ENCODE data around the gene CPNE2. TPM values are rescaled to one million over a fixed set of nuclear protein-coding genes. Genes with fewer than 3 reads are reported as not detected.

The CPNE2 gene
- total RNA-seq, 4 donors from 2014 or later, result 12.2 to 21.4 (median 17.8) TPM

DNA sequence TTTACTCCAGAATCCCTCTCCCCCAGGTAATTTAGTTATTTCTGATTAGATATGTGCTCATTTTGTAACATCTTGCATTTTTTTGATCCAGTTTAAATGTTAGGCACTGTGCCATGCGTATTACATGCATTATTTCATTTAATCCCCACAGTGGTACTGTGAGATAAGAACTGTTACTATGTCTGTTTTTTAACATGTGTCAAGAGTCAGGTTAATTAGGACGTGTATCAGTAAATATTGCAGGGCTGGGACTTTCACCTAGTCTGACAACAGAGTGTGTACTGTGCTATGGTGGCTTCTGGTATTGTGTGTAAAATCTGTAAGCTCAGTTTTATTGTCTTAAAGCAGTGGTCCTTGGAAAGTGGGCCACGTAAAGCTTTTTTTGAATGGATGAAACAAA is 104.4 kb downstream of the CPNE2 start:
- no peak for TF ChIP-seq POLR2A (IDR thresholded peaks at IDR 0.05)
- TF ChIP-seq, protein P1, sequence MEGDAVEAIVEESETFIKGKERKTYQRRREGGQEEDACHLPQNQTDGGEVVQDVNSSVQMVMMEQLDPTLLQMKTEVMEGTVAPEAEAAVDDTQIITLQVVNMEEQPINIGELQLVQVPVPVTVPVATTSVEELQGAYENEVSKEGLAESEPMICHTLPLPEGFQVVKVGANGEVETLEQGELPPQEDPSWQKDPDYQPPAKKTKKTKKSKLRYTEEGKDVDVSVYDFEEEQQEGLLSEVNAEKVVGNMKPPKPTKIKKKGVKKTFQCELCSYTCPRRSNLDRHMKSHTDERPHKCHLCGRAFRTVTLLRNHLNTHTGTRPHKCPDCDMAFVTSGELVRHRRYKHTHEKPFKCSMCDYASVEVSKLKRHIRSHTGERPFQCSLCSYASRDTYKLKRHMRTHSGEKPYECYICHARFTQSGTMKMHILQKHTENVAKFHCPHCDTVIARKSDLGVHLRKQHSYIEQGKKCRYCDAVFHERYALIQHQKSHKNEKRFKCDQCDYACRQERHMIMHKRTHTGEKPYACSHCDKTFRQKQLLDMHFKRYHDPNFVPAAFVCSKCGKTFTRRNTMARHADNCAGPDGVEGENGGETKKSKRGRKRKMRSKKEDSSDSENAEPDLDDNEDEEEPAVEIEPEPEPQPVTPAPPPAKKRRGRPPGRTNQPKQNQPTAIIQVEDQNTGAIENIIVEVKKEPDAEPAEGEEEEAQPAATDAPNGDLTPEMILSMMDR (IDR thresholded peaks at IDR 0.05), result no peak
- no peak overlapping the region for H3K27ac ChIP-seq
- intact Hi-C loops (cut with DNase I), result no loop called here
- no peaks in the 10 kb centered on the region for H3K36me3 ChIP-seq
- no peaks in the 10 kb centered on the region for H3K9me3 ChIP-seq
- H3K4me1 ChIP-seq, result peaks cover 0 to 41% (median 15%) of the 10 kb centered on the region in 3 donors
- H3K4me3 ChIP-seq, result no peak overlapping the region
- 76 to 82% methylated on average over 3 of the region's 3 CpGs for WGBS, 2 donors
- DNase-seq, result no peak
- no peaks in the 10 kb centered on the region for H3K27me3 ChIP-seq

Other genes starting within 250 kb of the CPNE2 start
- not detected for gene SLC12A3, start 227.4 kb upstream of the CPNE2 start, total RNA-seq
- 10 to 100 TPM; 40.6 to 81.3 (median 43.9) TPM for gene HERPUD1, start 160.4 kb upstream of the CPNE2 start, total RNA-seq
- under 1 TPM in 3 of 4 donors, not detected in 1; 0.19 to 0.32 (median 0.31) TPM for gene CETP, start 130.6 kb upstream of the CPNE2 start, total RNA-seq
- gene NLRC5, start 103.0 kb upstream of the CPNE2 start, total RNA-seq, result 10 to 100 TPM in 3 of 4 donors, 1 to 10 TPM in 1; 7.7 to 25.2 (median 14.1) TPM
- 10 to 100 TPM; 40.7 to 65.6 (median 51.3) TPM for gene PSME3IP1, start 93.5 kb downstream of the CPNE2 start, total RNA-seq
- 10 to 100 TPM; 13.7 to 27.2 (median 23.1) TPM for gene RSPRY1, start 93.7 kb downstream of the CPNE2 start, total RNA-seq
- 10 to 100 TPM; 44.5 to 75.1 (median 54.6) TPM for gene ARL2BP, start 152.7 kb downstream of the CPNE2 start, total RNA-seq
- gene PLLP, start 192.1 kb downstream of the CPNE2 start, total RNA-seq, result 10 to 100 TPM; 15.5 to 38.5 (median 31.5) TPM